HCT116 (cell line): ENCODE measurements around the gene PAX5. TPM values are rescaled to one million over a fixed set of nuclear protein-coding genes. Genes with fewer than 3 reads are reported as not detected.

ENCODE experiments used
- ATAC-seq: fragments of 200-7000 bp; cut with Tn5 transposase; 2 replicates; pipeline ENCODE4 v1.9.1; 2020; ENCODE audit warnings: mild to moderate bottlenecking, moderate library complexity
- BruUV-seq: library from RNA; stranded (reverse); fragments of 400-500 nt; replicated peaks from 2 replicates; lab custom pipeline; 2021; lab: Mats Ljungman, UMichigan
- CTCF ChIA-PET: fragments of 300-600 bp; sonication (Branson Sonifier 250); formaldehyde crosslinking; loops from one replicate; lab custom pipeline; 2021; ENCODE audit warnings: antibody characterized with exemption; lab: Charles Lee
- POLR2A ChIA-PET: fragments of 300-600, 350-600 bp; sonication (Branson Sonifier 250); formaldehyde crosslinking; loops from one replicate; lab custom pipeline; 2021; ENCODE audit warnings: antibody characterized with exemption; lab: Charles Lee
- RAD21 ChIA-PET, 2 experiments: fragments of 300-600 bp; sonication (Branson Sonifier 250); formaldehyde crosslinking; loops; one replicate each; lab custom pipeline; 2023; ENCODE audit warnings: low total read pairs in 2 of 2; ENCODE audit not compliant: uncharacterized antibody in 2 of 2, unreplicated experiment in 2 of 2, low non-redundant PET in 1 of 2; lab: Charles Lee
- DNase-seq: peaks from one replicate; pipeline ENCODE4 v3.0.0-alpha.2; 2010; ENCODE audit warnings: low read depth, low spot score
- H2AFZ ChIP-seq: fragments of 200-600 bp; shearing (Covaris generic), sonication (generic); 2 replicates; pipeline ENCODE4 v1.6.1; 2017; ENCODE audit warnings: low read depth, mixed run types, mixed read lengths, antibody characterized with exemption, low read length; ENCODE audit not compliant: poor library complexity, severe bottlenecking
- H3K27ac ChIP-seq: 2 replicates; pipeline ENCODE4 v1.5.1; 2012; ENCODE audit warnings: low read depth, low read length
- H3K27me3 ChIP-seq: fragments of 200-600 bp; sonication (generic); 2 replicates; pipeline ENCODE4 v1.6.1; 2016; ENCODE audit warnings: mixed run types, low read length, mixed read lengths; ENCODE audit not compliant: insufficient read depth
- H3K36me3 ChIP-seq, 2 experiments: fragments of 200-500 bp in 1 of 2; fragments of 200-600 bp in 1 of 2; sonication (Bioruptor generic) in 1 of 2; sonication (generic) in 1 of 2; 2 replicates each; pipeline versions ENCODE4 v1.5.1 to v1.6.1; 2014 to 2016; ENCODE audit warnings: low read length in 2 of 2, inconsistent platforms in 1 of 2, mixed read lengths in 1 of 2, mixed run types in 1 of 2; ENCODE audit not compliant: insufficient read depth in 2 of 2, control insufficient read depth in 1 of 2
- H3K4me1 ChIP-seq, 2 experiments: fragments of 200-600 bp in 1 of 2; sonication (generic) in 1 of 2; 2 replicates each; pipeline versions ENCODE4 v1.5.1 to v1.6.1; 2012 to 2017; ENCODE audit warnings: low read length in 2 of 2, inconsistent platforms in 1 of 2, mild to moderate bottlenecking in 1 of 2, mixed read lengths in 1 of 2, mixed run types in 1 of 2, moderate library complexity in 1 of 2; ENCODE audit not compliant: insufficient read depth in 2 of 2, control insufficient read depth in 1 of 2
- H3K4me2 ChIP-seq: fragments of 200-600 bp; sonication (generic); 2 replicates; pipeline ENCODE4 v1.6.1; 2017; ENCODE audit warnings: mixed run types, low read length, mixed read lengths
- H3K4me3 ChIP-seq, 2 experiments: fragments of 200-600 bp in 1 of 2; sonication (generic) in 1 of 2; replicated peaks in 1 of 2; 2 replicates each; pipeline ENCODE4 v1.5.1; 2011 to 2016; ENCODE audit warnings: low read length in 2 of 2, control low read depth in 1 of 2, low read depth in 1 of 2, mild to moderate bottlenecking in 1 of 2, mixed read lengths in 1 of 2, mixed run types in 1 of 2
- H3K79me2 ChIP-seq: fragments of 200-600 bp; sonication (generic); 2 replicates; pipeline ENCODE4 v1.6.1; 2017; ENCODE audit warnings: mild to moderate bottlenecking, mixed run types, low read length, moderate library complexity, mixed read lengths; ENCODE audit not compliant: insufficient read depth
- H3K9ac ChIP-seq: fragments of 200-600 bp; sonication (generic); 2 replicates; pipeline ENCODE4 v1.6.1; 2016; ENCODE audit warnings: low read length, mixed read lengths
- H3K9me2 ChIP-seq: fragments of 200-600 bp; sonication (generic), shearing (Covaris generic); 2 replicates; pipeline ENCODE4 v1.6.1; 2017; ENCODE audit warnings: mixed run types, mild to moderate bottlenecking, moderate library complexity; ENCODE audit not compliant: insufficient read depth
- H3K9me3 ChIP-seq, 2 experiments: fragments of 200-500 bp in 1 of 2; fragments of 200-600 bp in 1 of 2; sonication (Bioruptor generic) in 1 of 2; sonication (generic) in 1 of 2; 2 replicates each; pipeline ENCODE4 v1.6.1; 2014 to 2017; ENCODE audit warnings: low read length in 2 of 2, mixed read lengths in 2 of 2, inconsistent platforms in 1 of 2, low read depth in 1 of 2, mild to moderate bottlenecking in 1 of 2, mixed run types in 1 of 2, moderate library complexity in 1 of 2; ENCODE audit not compliant: control insufficient read depth in 1 of 2, insufficient read depth in 1 of 2
- H4K20me1 ChIP-seq: fragments of 200-600 bp; sonication (generic), shearing (Covaris generic); 2 replicates; pipeline ENCODE4 v1.6.1; 2017; ENCODE audit warnings: mixed run types, mild to moderate bottlenecking, moderate library complexity; ENCODE audit not compliant: insufficient read depth
- CBX3 ChIP-seq: IDR thresholded peaks from 2 replicates; pipeline ENCODE4 v1.6.1; 2012; ENCODE audit warnings: low read depth
- CEBPB ChIP-seq: IDR thresholded peaks from 2 replicates; pipeline ENCODE4 v1.6.1; 2012; ENCODE audit warnings: low read depth
- EZH2 ChIP-seq: fragments of 200-600 bp; sonication (generic); IDR thresholded peaks from 2 replicates; pipeline ENCODE4 v1.6.1; 2017; ENCODE audit warnings: antibody characterized with exemption, mixed run types
- EZH2phosphoT487 ChIP-seq: fragments of 200-600 bp; IDR thresholded peaks from 2 replicates; pipeline ENCODE4 v1.6.1; 2018; ENCODE audit warnings: antibody characterized with exemption, borderline replicate concordance
- FOSL1 ChIP-seq: IDR thresholded peaks from 2 replicates; pipeline ENCODE4 v1.6.1; 2012; ENCODE audit warnings: low read depth
- JUND ChIP-seq: IDR thresholded peaks from 2 replicates; pipeline ENCODE4 v1.6.1; 2012
- POLR2AphosphoS5 ChIP-seq: IDR thresholded peaks from 2 replicates; pipeline ENCODE4 v1.6.1; 2011; ENCODE audit warnings: mild to moderate bottlenecking, low read depth, low read length, moderate library complexity
- SIN3A ChIP-seq: IDR thresholded peaks from 2 replicates; pipeline ENCODE4 v1.6.1; 2012; ENCODE audit warnings: low read depth
- YY1 ChIP-seq: IDR thresholded peaks from 2 replicates; pipeline ENCODE4 v1.6.1; 2011; ENCODE audit warnings: low read length, low read depth, moderate library complexity, mild to moderate bottlenecking; ENCODE audit not compliant: insufficient replicate concordance; ENCODE audit errors: extremely low read depth
- ZFX ChIP-seq: fragments of 450-650 bp; IDR thresholded peaks from 2 replicates; pipeline ENCODE4 v1.6.1; 2017
- ZNF274 ChIP-seq: fragments of 200-500 bp; sonication (Bioruptor generic); IDR thresholded peaks from 2 replicates; pipeline ENCODE4 v1.6.1; 2014; ENCODE audit warnings: mild to moderate bottlenecking, low read depth, low read length, inconsistent platforms
- intact Hi-C: fragments of 100-400 bp; cut with micrococcal nuclease; formaldehyde crosslinking; loops from 2 replicates; pipeline ENCODE4 v1.10.0; 2022
- total RNA-seq: library from RNA; stranded (reverse); gene quantifications from one replicate; pipeline ENCODE4 v1.2.1, GENCODE V29; 2021; ENCODE audit not compliant: unreplicated experiment
- TF ChIP-seq, protein P1 (sequence below), 3 experiments: fragments of 200-600 bp in 1 of 3; sonication (generic) in 1 of 3; IDR thresholded peaks in 2 of 3; conservative IDR thresholded peaks in 1 of 3; 2 replicates each; pipeline ENCODE4 v1.5.1; 2012 to 2017; ENCODE audit warnings: low read depth in 2 of 3, low read length in 2 of 3, antibody characterized with exemption in 1 of 3, borderline replicate concordance in 1 of 3, control low read depth in 1 of 3, mild to moderate bottlenecking in 1 of 3, mixed read lengths in 1 of 3, mixed run types in 1 of 3, moderate library complexity in 1 of 3; ENCODE audit not compliant: insufficient read depth in 1 of 3
- TF ChIP-seq, protein P2 (sequence below): IDR thresholded peaks from 2 replicates; pipeline ENCODE4 v1.6.1; 2012; ENCODE audit warnings: low read depth
- TF ChIP-seq, protein P3 (sequence below): IDR thresholded peaks from 2 replicates; pipeline ENCODE4 v1.6.1; 2011; ENCODE audit warnings: mild to moderate bottlenecking, low read length, moderate library complexity; ENCODE audit not compliant: insufficient replicate concordance; ENCODE audit errors: extremely low read depth
- TF ChIP-seq, protein P4 (sequence below): IDR thresholded peaks from 2 replicates; pipeline ENCODE4 v1.6.1; 2012

The PAX5 gene
- total RNA-seq, 1 experiment from 2014 or later = 0.17 TPM

DNA sequence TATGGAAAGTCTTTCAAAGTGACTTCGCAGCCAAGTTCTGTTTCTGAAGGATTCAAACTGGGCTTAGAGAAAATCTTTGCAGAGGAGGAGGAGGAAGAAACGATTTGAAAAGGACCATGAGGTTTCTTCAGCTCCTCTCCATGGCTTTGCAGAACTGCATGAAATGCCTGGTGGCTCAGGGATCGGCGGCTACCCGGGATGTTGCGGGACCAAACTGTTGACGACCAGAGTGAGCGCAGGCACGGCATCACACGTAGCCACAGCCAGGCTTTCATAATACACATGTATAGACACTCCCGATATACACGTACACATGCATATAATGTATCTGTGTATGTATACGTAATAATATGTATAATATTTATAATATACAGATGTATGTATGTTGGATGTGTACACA lies 180.0 kb downstream of the PAX5 start (continued):
- TF ChIP-seq, protein P1, sequence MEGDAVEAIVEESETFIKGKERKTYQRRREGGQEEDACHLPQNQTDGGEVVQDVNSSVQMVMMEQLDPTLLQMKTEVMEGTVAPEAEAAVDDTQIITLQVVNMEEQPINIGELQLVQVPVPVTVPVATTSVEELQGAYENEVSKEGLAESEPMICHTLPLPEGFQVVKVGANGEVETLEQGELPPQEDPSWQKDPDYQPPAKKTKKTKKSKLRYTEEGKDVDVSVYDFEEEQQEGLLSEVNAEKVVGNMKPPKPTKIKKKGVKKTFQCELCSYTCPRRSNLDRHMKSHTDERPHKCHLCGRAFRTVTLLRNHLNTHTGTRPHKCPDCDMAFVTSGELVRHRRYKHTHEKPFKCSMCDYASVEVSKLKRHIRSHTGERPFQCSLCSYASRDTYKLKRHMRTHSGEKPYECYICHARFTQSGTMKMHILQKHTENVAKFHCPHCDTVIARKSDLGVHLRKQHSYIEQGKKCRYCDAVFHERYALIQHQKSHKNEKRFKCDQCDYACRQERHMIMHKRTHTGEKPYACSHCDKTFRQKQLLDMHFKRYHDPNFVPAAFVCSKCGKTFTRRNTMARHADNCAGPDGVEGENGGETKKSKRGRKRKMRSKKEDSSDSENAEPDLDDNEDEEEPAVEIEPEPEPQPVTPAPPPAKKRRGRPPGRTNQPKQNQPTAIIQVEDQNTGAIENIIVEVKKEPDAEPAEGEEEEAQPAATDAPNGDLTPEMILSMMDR (IDR thresholded peaks at IDR 0.05 in 2 of 3, conservative IDR thresholded peaks at IDR 0.05 in 1 of 3; ENCODE audit: borderline replicate concordance in 1 of 3, insufficient read depth in 1 of 3, low read depth in 2 of 3, low read length in 2 of 3) = no peak
- TF ChIP-seq EZH2phosphoT487 = no peak
- TF ChIP-seq JUND = no peak

DNA sequence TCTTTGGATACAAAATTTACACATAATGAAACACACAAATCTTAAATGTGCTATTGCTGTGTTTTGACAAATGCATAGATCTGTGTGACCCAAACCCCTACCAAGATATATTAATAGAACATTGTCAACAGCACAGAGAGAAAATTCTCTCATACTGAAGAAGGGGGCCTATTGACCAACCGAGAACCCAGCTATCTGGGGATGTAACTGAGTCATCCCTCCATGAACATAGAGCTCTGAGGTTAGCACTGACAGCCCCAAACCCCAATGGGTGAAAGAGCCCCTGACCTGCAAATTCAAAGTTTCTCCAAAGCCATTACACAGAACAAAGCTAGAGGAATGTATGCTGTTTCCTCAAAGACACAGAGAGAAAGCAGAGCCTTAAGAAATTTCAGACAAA lies 180.8 kb downstream of the PAX5 start:
- TF ChIP-seq, protein P2, sequence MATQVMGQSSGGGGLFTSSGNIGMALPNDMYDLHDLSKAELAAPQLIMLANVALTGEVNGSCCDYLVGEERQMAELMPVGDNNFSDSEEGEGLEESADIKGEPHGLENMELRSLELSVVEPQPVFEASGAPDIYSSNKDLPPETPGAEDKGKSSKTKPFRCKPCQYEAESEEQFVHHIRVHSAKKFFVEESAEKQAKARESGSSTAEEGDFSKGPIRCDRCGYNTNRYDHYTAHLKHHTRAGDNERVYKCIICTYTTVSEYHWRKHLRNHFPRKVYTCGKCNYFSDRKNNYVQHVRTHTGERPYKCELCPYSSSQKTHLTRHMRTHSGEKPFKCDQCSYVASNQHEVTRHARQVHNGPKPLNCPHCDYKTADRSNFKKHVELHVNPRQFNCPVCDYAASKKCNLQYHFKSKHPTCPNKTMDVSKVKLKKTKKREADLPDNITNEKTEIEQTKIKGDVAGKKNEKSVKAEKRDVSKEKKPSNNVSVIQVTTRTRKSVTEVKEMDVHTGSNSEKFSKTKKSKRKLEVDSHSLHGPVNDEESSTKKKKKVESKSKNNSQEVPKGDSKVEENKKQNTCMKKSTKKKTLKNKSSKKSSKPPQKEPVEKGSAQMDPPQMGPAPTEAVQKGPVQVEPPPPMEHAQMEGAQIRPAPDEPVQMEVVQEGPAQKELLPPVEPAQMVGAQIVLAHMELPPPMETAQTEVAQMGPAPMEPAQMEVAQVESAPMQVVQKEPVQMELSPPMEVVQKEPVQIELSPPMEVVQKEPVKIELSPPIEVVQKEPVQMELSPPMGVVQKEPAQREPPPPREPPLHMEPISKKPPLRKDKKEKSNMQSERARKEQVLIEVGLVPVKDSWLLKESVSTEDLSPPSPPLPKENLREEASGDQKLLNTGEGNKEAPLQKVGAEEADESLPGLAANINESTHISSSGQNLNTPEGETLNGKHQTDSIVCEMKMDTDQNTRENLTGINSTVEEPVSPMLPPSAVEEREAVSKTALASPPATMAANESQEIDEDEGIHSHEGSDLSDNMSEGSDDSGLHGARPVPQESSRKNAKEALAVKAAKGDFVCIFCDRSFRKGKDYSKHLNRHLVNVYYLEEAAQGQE = no peak
- TF ChIP-seq POLR2AphosphoS5 (no peak), YY1 (no peak), CBX3 (no peak), CEBPB (no peak), ZNF274 (no peak), EZH2 (no peak), ZFX (no peak), FOSL1 (no peak), SIN3A (no peak), EZH2phosphoT487 (no peak)
- TF ChIP-seq, protein P3, sequence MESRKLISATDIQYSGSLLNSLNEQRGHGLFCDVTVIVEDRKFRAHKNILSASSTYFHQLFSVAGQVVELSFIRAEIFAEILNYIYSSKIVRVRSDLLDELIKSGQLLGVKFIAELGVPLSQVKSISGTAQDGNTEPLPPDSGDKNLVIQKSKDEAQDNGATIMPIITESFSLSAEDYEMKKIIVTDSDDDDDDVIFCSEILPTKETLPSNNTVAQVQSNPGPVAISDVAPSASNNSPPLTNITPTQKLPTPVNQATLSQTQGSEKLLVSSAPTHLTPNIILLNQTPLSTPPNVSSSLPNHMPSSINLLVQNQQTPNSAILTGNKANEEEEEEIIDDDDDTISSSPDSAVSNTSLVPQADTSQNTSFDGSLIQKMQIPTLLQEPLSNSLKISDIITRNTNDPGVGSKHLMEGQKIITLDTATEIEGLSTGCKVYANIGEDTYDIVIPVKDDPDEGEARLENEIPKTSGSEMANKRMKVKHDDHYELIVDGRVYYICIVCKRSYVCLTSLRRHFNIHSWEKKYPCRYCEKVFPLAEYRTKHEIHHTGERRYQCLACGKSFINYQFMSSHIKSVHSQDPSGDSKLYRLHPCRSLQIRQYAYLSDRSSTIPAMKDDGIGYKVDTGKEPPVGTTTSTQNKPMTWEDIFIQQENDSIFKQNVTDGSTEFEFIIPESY = no peak
- TF ChIP-seq, protein P1 (IDR thresholded peaks at IDR 0.05 in 2 of 3, conservative IDR thresholded peaks at IDR 0.05 in 1 of 3; ENCODE audit: borderline replicate concordance in 1 of 3, insufficient read depth in 1 of 3, low read depth in 2 of 3, low read length in 2 of 3) = no peak
- TF ChIP-seq, protein P4, sequence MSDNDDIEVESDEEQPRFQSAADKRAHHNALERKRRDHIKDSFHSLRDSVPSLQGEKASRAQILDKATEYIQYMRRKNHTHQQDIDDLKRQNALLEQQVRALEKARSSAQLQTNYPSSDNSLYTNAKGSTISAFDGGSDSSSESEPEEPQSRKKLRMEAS = no peak
- intact Hi-C loops = no loop called here
- Histone ChIP-seq H3K27me3 (no peaks in the 10 kb centered on the region; the same call in 1 of the 2 replicates), H3K4me3 (no peak overlapping the region), H3K9me3 (no peaks in the 10 kb centered on the region), H3K79me2 (no peaks in the 10 kb centered on the region), H3K27ac (no peak overlapping the region), H4K20me1 (no peaks in the 10 kb centered on the region), H3K36me3 (no peaks in the 10 kb centered on the region), H3K4me1 (0 out of 4 replicates have a peak, but pooled peaks cover 0 to 5% of the 10 kb centered on the region in 2 experiments), H2AFZ (no peak overlapping the region), H3K4me2 (no peak overlapping the region), H3K9ac (no peak overlapping the region), H3K9me2 (no peaks in the 10 kb centered on the region)
- BruUV-seq = no TSS peak
- ATAC-seq (no peak), DNase-seq (no peak)
- POLR2A ChIA-PET = no interaction called here
- RAD21 ChIA-PET = no interaction called here
- CTCF ChIA-PET = no interaction called here
